Adrenal gland (tissue), 5 donors: ENCODE results near the gene TMEM253.

ENCODE experiments used
- CTCF ChIP-seq, 6 experiments: fragments of 450-650 bp in 4 of 6; fragments of 200-600 bp in 2 of 6; sonication (generic) in 1 of 6; IDR thresholded peaks; 1 replicate in 5 of 6; 2 replicates in 1 of 6; pipeline versions ENCODE4 v1.5.1 to v1.8.0; 2016 to 2021; ENCODE audit warnings: antibody characterized with exemption in 6 of 6, mild to moderate bottlenecking in 2 of 6, moderate library complexity in 1 of 6
- POLR2A ChIP-seq, 2 donors: fragments of 450-650 bp; IDR thresholded peaks; one replicate each; pipeline ENCODE4 v1.6.1; 2017; ENCODE audit warnings: antibody characterized with exemption in 2 of 2, mild to moderate bottlenecking in 2 of 2, moderate library complexity in 1 of 2
- donor health status: DM: no; HTN: no; CAD: no.

GRCh38 chr14:21063479-21063878 is 37.4 kb upstream of the TMEM253 start:
- TF ChIP-seq CTCF (IDR thresholded peaks at IDR 0.05) (no peak), POLR2A (IDR thresholded peaks at IDR 0.05) (no peak)
